GM12878 (cell line): Measurements from ENCODE around the gene ANP32E. TPM values are rescaled to one million over a fixed set of nuclear protein-coding genes. Genes with fewer than 3 reads are reported as not detected.

Source experiments
- ATAC-seq: fragments of 200-7000 bp; cut with Tn5 transposase; 3 replicates; pipeline ENCODE4 v1.9.1; 2020; ENCODE audit warnings: mild to moderate bottlenecking, moderate library complexity
- BruUV-seq: library from RNA; stranded (reverse); fragments of 400-500 nt; replicated peaks from 2 replicates; lab custom pipeline; 2021; lab: Mats Ljungman, UMichigan
- CTCF ChIA-PET: fragments of 300-600 bp; sonication (Branson Sonifier 250); formaldehyde crosslinking; extraction: SDS; loops from one replicate; lab custom pipeline; 2021; ENCODE audit warnings: inconsistent platforms; lab: Yijun Ruan, JAX
- POLR2A ChIA-PET: fragments of 350-600 bp; formaldehyde crosslinking; extraction: SDS; loops from one replicate; lab custom pipeline; 2021; ENCODE audit warnings: inconsistent platforms; lab: Charles Lee
- RAD21 ChIA-PET: fragments of 300-600 bp; sonication (Branson Sonifier 250); formaldehyde crosslinking; loops from one replicate; lab custom pipeline; 2023; ENCODE audit warnings: antibody characterized with exemption; ENCODE audit not compliant: unreplicated experiment; lab: Charles Lee
- SMC1A ChIA-PET: fragments of 300-600 bp; sonication (Branson Sonifier 250); formaldehyde crosslinking; loops from one replicate; lab custom pipeline; 2023; ENCODE audit not compliant: unreplicated experiment, uncharacterized antibody; lab: Charles Lee
- DNase-seq: peaks from one replicate; pipeline ENCODE4 v3.0.0-alpha.2; 2011; ENCODE audit warnings: low read depth, low spot score
- FAIRE-seq: peaks from 3 replicates; lab custom pipeline; 2011; peaks lifted over from hg19 to GRCh38; lab: Jason Lieb, UNC
- H2AFZ ChIP-seq: 2 replicates; pipeline ENCODE4 v1.6.0; 2011; ENCODE audit warnings: low read depth, low read length, control low read depth; ENCODE audit not compliant: control insufficient read depth
- H3K27ac ChIP-seq: 2 replicates; pipeline ENCODE4 v1.5.1; 2011; ENCODE audit warnings: control low read depth; ENCODE audit not compliant: control insufficient read depth, insufficient read depth
- H3K27me3 ChIP-seq, 2 experiments: replicated peaks in 1 of 2; 2 replicates each; pipeline versions ENCODE4 v1.6.0 to v1.6.1; 2011; ENCODE audit warnings: low read length in 1 of 2; ENCODE audit not compliant: control insufficient read depth in 2 of 2, insufficient read depth in 2 of 2
- H3K36me3 ChIP-seq, 2 experiments: 2 replicates each; pipeline ENCODE4 v1.5.1; 2011; ENCODE audit warnings: low read length in 1 of 2; ENCODE audit not compliant: control insufficient read depth in 2 of 2, insufficient read depth in 2 of 2
- H3K4me1 ChIP-seq: 2 replicates; pipeline ENCODE4 v1.6.1; 2011; ENCODE audit warnings: mild to moderate bottlenecking, low read length, moderate library complexity, mixed read lengths; ENCODE audit not compliant: control insufficient read depth, insufficient read depth
- H3K4me2 ChIP-seq: 2 replicates; pipeline ENCODE4 v1.6.0; 2011; ENCODE audit warnings: control low read depth; ENCODE audit not compliant: control insufficient read depth, insufficient read depth
- H3K4me3 ChIP-seq: fragments of 200-600 bp; sonication (generic); 2 replicates; pipeline ENCODE4 v1.5.1; 2016
- H3K79me2 ChIP-seq: 2 replicates; pipeline ENCODE4 v1.6.0; 2011; ENCODE audit warnings: low read length; ENCODE audit not compliant: control insufficient read depth, insufficient read depth
- H3K9ac ChIP-seq: 2 replicates; pipeline ENCODE4 v1.8.0; 2011; ENCODE audit warnings: low read length, control low read depth, mixed read lengths; ENCODE audit not compliant: control insufficient read depth, insufficient read depth
- H3K9me3 ChIP-seq: replicated peaks from 3 replicates; pipeline ENCODE4 v1.5.1; 2011; ENCODE audit warnings: mild to moderate bottlenecking, low read length; ENCODE audit not compliant: control insufficient read depth, insufficient read depth
- H4K20me1 ChIP-seq: 2 replicates; pipeline ENCODE4 v1.6.0; 2011; ENCODE audit not compliant: control insufficient read depth, insufficient read depth
- E2F4 ChIP-seq: IDR thresholded peaks from 2 replicates; pipeline ENCODE4 v1.6.1; 2012; ENCODE audit warnings: low read depth, low read length, improper control_type of control experiment
- LARP7 ChIP-seq: fragments of 450-650 bp; IDR thresholded peaks from 2 replicates; pipeline ENCODE4 v1.6.1; 2017; ENCODE audit warnings: mild to moderate bottlenecking
- USF2 ChIP-seq: IDR thresholded peaks from 2 replicates; pipeline ENCODE4 v1.6.1; 2011; ENCODE audit warnings: low read depth, low read length, improper control_type of control experiment, borderline replicate concordance
- WGBS: methylation state at CpG from one replicate; pipeline ENCODE4 v1.1.6; 2016; ENCODE audit warnings: low lambda C conversion rate; ENCODE audit not compliant: insufficient replicate concordance, insufficient coverage; ENCODE audit errors: missing lambda C conversion rate; 5-methylcytosine and 5-hydroxymethylcytosine counted together
- in situ Hi-C: fragments of 300-500 bp; cut with MboI; formaldehyde crosslinking; loops from 9 replicates; pipeline ENCODE4 v1.14.3; 2018; ENCODE audit warnings: mixed read lengths
- intact Hi-C: fragments of 100-400 bp; cut with micrococcal nuclease; formaldehyde crosslinking; loops from one replicate; pipeline ENCODE4 v1.14.2; 2022; ENCODE audit not compliant: unreplicated experiment
- polyA plus RNA-seq, 11 experiments: library from polyadenylated mRNA; depleted of rRNA in 4 of 11; unstranded in 6 of 11; stranded (reverse) in 5 of 11; fragments of >200 nt; fragmentation: Nextera tagmentation in 4 of 11; fragmentation: Illumina TruSeq in 1 of 11; extraction: Ambion mirVana in 4 of 11; extraction: Trizol in 1 of 11; gene quantifications; 1 replicate in 1 of 11; 2 replicates in 10 of 11; pipeline versions ENCODE4 v1.2.1 to v1.2.3, GENCODE V29; 2011 to 2016; ENCODE audit warnings: inconsistent platforms in 2 of 11, missing spikeins in 2 of 11, low read depth in 1 of 11
- total RNA-seq, 4 experiments: library from RNA; depleted of rRNA in 3 of 4; stranded (reverse); fragments of >200 nt in 3 of 4; fragmentation: Illumina TruSeq in 1 of 4; extraction: Trizol in 1 of 4; gene quantifications; 2 replicates each; pipeline versions ENCODE4 v1.2.1 to v1.2.3, GENCODE V29; 2013 to 2021

Gene ANP32E
- total and polyA plus RNA-seq, 10 of the 15 experiments (the other 5 are each of a cell fraction or from before 2014, with no cell fraction given): 59.2 to 250 (median 121) TPM

- TF ChIP-seq USF2 (no peak), E2F4 (no peak)
These were observed 23.8 kb downstream of the ANP32E start (continued) for GRCh38 chr1:150212070-150212469.

GRCh38 chr1:150210706-150211105 is 25.2 kb downstream of the ANP32E start:
- no peak overlapping the region for H3K4me2 ChIP-seq
- H3K9ac ChIP-seq: no peak overlapping the region
- H3K4me1 ChIP-seq: no peaks in the 10 kb centered on the region
- POLR2A ChIA-PET: interaction anchor here (0.5 to 0.6 kb wide), 2 partner anchors 20 to 131 kb away, joined by 3 to 4 read pairs; no protein-coding TSS in a partner anchor
- DNase-seq: no peak
- H3K27ac ChIP-seq: no peak overlapping the region
- H2AFZ ChIP-seq: no peak overlapping the region
- FAIRE-seq: no peak
- no peaks in the 10 kb centered on the region for H3K36me3 ChIP-seq
- no peaks in the 10 kb centered on the region for H4K20me1 ChIP-seq
- SMC1A ChIA-PET: interaction anchor here (0.8 to 1.2 kb wide), 2 partner anchors 9 to 24 kb away, joined by 3 read pairs; no protein-coding TSS in a partner anchor
- no peak for TF ChIP-seq LARP7
- TF ChIP-seq, all 136 proteins: peak for 0
- 82% methylated on average over 4 of the region's 4 CpGs for WGBS
- no peaks in the 10 kb centered on the region for H3K79me2 ChIP-seq
- in situ Hi-C loops (no loop called here), intact Hi-C loops (no loop called here)
- ChIA-PET RAD21 (no interaction called here), CTCF (no interaction called here)
- no TSS peak for BruUV-seq
- no peak overlapping the region for H3K4me3 ChIP-seq
- no peaks in the 10 kb centered on the region for H3K27me3 ChIP-seq
- ATAC-seq: no peak
- no peaks in the 10 kb centered on the region for H3K9me3 ChIP-seq
